Breast epithelium (tissue), 3 donors: ENCODE results near the gene PLXND1.

Experiments
- CTCF ChIP-seq, 3 donors: fragments of 450-650 bp; IDR thresholded peaks; one replicate each; pipeline ENCODE4 v1.5.1; 2016 to 2017; ENCODE audit warnings: antibody characterized with exemption in 3 of 3, mild to moderate bottlenecking in 3 of 3, moderate library complexity in 3 of 3
- POLR2A ChIP-seq: fragments of 450-650 bp; IDR thresholded peaks from one replicate; pipeline ENCODE4 v1.6.1; 2016; ENCODE audit warnings: antibody characterized with exemption, mild to moderate bottlenecking, moderate library complexity
- POLR2AphosphoS5 ChIP-seq, 3 donors: sonication (generic); formaldehyde crosslinking; IDR thresholded peaks; one replicate each; pipeline ENCODE4 v1.6.1; 2017; ENCODE audit warnings: antibody characterized with exemption in 3 of 3

DNA sequence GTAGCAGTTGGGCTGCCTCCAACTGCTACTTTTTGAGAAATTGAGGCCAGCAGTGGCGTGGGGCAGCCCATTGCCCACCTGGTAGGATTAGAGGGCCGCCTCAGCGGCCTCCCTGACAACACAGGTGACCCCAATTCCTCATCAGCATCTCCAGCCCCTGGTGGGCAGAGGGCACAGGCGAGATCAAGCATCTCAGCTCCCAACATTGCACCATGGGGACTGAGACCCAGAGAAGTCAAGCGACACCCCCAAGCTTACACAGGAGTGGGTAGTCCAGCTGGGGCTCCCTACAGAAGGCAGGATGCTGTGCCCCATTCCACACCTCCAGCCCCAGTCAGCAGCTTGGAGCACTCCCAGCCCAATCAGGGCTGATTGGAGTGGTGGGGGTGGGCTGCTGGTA, 63.7 kb downstream of the PLXND1 start:
- TF ChIP-seq POLR2A = no peak
- no peak for TF ChIP-seq CTCF (IDR thresholded peaks at IDR 0.05)
- TF ChIP-seq POLR2AphosphoS5 (IDR thresholded peaks at IDR 0.05) = no peak
